Right atrium auricular region (tissue), 2 donors: ENCODE data around the gene ALS2CL. TPM values are rescaled to one million over a fixed set of nuclear protein-coding genes. Genes with fewer than 3 reads are reported as not detected.

Experiments
- DNase-seq: peaks from one replicate; pipeline ENCODE4 v3.0.0-alpha.2; 2019; ENCODE audit warnings: low spot score
- H3K27ac ChIP-seq, 2 donors: fragments of 200-600 bp; sonication (generic); 1 replicate in 1 of 2; 2 replicates in 1 of 2; pipeline ENCODE4 v1.5.1; 2016 to 2019
- H3K27me3 ChIP-seq, 2 donors: fragments of 200-600 bp; sonication (generic); one replicate each; pipeline versions ENCODE4 v1.5.1 to v1.6.0; 2017 to 2019
- H3K36me3 ChIP-seq: fragments of 200-600 bp; sonication (generic); one replicate; pipeline ENCODE4 v1.5.1; 2016
- H3K4me1 ChIP-seq, 2 donors: fragments of 200-600 bp; sonication (generic); one replicate each; pipeline versions ENCODE4 v1.5.1 to v1.6.0; 2017 to 2019
- H3K4me3 ChIP-seq, 2 donors: fragments of 200-600 bp; sonication (generic); 1 replicate in 1 of 2; 2 replicates in 1 of 2; pipeline ENCODE4 v1.5.1; 2017 to 2019; ENCODE audit warnings: mild to moderate bottlenecking in 1 of 2, moderate library complexity in 1 of 2
- H3K9me3 ChIP-seq, 2 donors: fragments of 200-600 bp; sonication (generic); one replicate each; pipeline ENCODE4 v1.5.1; 2019
- total RNA-seq, 2 donors: library from RNA; depleted of rRNA; stranded (reverse); fragments of >200 nt; gene quantifications; one replicate each; pipeline ENCODE4 v1.1.0, GENCODE V29; 2016
- TF ChIP-seq, protein P1 (sequence below), 2 donors: fragments of 200-600 bp; sonication (generic); IDR thresholded peaks; one replicate each; pipeline ENCODE4 v1.5.1; 2019; ENCODE audit warnings: antibody characterized with exemption in 2 of 2

The ALS2CL gene
- total RNA-seq, 2 donors from 2014 or later, result 8.3 to 12.5 TPM

DNA sequence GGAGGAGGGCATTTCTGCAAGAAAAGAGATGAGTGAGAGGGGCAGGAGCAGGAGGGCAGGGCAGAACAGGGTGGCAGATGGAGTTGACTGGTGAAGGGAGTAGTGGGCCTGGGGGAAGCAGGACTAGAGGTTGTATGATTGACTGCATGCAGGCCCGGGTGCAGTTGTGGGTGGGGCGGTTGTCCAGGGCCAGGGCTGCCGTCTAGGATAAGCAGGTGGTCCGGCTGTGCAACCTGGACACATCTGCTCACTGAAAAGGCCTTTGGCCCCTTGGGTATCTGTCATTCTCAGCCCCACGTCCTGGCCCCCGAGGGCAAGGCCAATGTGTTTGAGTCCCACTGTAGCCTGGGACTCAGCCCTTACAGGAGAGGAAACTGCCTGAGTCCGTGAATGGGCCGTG is 25.4 kb downstream of the ALS2CL start:
- Histone ChIP-seq H3K4me1 (peaks cover 0 to 36% of the 10 kb centered on the region in 2 donors), H3K27me3 (no peaks in the 10 kb centered on the region), H3K9me3 (no peaks in the 10 kb centered on the region), H3K36me3 (no peaks in the 10 kb centered on the region), H3K4me3 (no peak overlapping the region), H3K27ac (peak overlapping the region in 1 of 2 donors; percentile 82)
- TF ChIP-seq, protein P1, sequence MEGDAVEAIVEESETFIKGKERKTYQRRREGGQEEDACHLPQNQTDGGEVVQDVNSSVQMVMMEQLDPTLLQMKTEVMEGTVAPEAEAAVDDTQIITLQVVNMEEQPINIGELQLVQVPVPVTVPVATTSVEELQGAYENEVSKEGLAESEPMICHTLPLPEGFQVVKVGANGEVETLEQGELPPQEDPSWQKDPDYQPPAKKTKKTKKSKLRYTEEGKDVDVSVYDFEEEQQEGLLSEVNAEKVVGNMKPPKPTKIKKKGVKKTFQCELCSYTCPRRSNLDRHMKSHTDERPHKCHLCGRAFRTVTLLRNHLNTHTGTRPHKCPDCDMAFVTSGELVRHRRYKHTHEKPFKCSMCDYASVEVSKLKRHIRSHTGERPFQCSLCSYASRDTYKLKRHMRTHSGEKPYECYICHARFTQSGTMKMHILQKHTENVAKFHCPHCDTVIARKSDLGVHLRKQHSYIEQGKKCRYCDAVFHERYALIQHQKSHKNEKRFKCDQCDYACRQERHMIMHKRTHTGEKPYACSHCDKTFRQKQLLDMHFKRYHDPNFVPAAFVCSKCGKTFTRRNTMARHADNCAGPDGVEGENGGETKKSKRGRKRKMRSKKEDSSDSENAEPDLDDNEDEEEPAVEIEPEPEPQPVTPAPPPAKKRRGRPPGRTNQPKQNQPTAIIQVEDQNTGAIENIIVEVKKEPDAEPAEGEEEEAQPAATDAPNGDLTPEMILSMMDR (IDR thresholded peaks at IDR 0.05), result no peak
- DNase-seq, result no peak

DNA sequence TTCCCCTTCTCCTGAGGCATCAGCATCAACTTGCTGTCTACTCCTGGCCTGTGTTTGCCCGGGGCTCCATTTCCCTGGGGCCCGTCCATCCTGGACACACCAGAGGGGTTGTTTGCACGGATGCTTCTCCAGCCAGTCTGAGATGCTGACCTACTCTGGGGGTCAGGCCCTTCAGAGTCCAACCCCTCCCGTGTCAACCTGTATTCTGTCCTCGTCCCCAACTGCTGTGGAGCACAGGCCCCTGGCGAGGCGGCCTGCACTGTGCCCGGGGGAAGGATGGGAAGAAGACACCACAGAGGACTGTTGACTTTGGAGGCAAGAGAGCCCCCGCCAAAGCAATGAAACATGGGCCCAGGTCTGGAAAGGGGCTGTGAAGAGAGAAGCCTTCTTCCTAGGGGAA is 25.8 kb downstream of the ALS2CL start:
- Histone ChIP-seq H3K27me3 (no peaks in the 10 kb centered on the region), H3K4me1 (peaks cover 0 to 41% of the 10 kb centered on the region in 2 donors), H3K36me3 (no peaks in the 10 kb centered on the region), H3K4me3 (no peak overlapping the region), H3K9me3 (no peaks in the 10 kb centered on the region), H3K27ac (peak overlapping the region in 1 of 2 donors; percentile 82)
- TF ChIP-seq, protein P1 (IDR thresholded peaks at IDR 0.05), result no peak
- no peak for DNase-seq

DNA sequence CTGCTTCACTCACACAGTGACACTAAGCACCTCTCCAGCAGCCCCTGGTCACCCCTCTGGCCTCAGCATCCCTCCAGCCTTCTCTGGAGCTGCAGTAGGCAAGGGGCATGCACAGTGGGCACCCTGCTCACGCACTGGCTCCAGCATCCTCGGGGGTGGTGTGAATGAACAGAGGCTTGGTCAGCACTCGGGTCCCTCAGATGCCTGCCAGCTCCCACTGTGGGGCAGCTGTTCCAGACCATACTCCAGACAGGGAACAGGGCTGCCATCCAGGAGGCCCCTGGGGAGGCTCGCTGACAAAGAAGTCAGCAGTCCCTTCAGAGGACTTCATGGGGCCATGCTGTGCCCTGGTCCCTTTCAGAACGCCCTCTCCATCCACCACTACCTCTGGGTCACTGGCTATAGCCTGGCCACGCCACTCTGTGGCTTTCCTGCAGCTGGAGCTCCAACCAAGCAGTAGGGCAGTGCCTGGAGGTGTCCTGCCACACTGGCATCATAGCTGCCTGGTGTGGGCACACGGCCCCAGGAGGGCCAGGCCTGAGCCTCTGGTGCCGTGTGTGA is 26.3 kb downstream of the ALS2CL start:
- no peaks in the 10 kb centered on the region for H3K9me3 ChIP-seq
- H3K27ac ChIP-seq, result peak overlapping the region; percentile 82 to 83
- no peaks in the 10 kb centered on the region for H3K36me3 ChIP-seq
- TF ChIP-seq, protein P1 (IDR thresholded peaks at IDR 0.05), result no peak
- DNase-seq, result no peak
- peaks cover 0 to 44% of the 10 kb centered on the region in 2 donors for H3K4me1 ChIP-seq
- H3K4me3 ChIP-seq, result no peak overlapping the region
- H3K27me3 ChIP-seq, result no peaks in the 10 kb centered on the region

GRCh38 chr3:46666453-46666845 is 27.0 kb downstream of the ALS2CL start:
- no peak overlapping the region for H3K4me3 ChIP-seq
- no peak for DNase-seq
- H3K27ac ChIP-seq, result peak overlapping the region; percentile 82 to 83
- H3K36me3 ChIP-seq, result no peaks in the 10 kb centered on the region
- no peaks in the 10 kb centered on the region for H3K9me3 ChIP-seq
- peaks cover 0 to 44% of the 10 kb centered on the region in 2 donors for H3K4me1 ChIP-seq
- no peaks in the 10 kb centered on the region for H3K27me3 ChIP-seq
- TF ChIP-seq, protein P1 (IDR thresholded peaks at IDR 0.05), result no peak

- H3K9me3 ChIP-seq, result no peaks in the 10 kb centered on the region
- H3K4me3 ChIP-seq, result no peak overlapping the region
- H3K27ac ChIP-seq, result peak overlapping the region; percentile 82 to 83
- H3K27me3 ChIP-seq, result no peaks in the 10 kb centered on the region
- TF ChIP-seq, protein P1 (IDR thresholded peaks at IDR 0.05), result no peak
- no peaks in the 10 kb centered on the region for H3K36me3 ChIP-seq
- DNase-seq, result no peak
- peaks cover 0 to 47% of the 10 kb centered on the region in 2 donors for H3K4me1 ChIP-seq
Observed at GRCh38 chr3:46665763-46666452, 27.6 kb downstream of the ALS2CL start.
